IMR-90 (cell line): ENCODE measurements around the gene FNBP1.

Experiments used
- BHLHE40 ChIP-seq: fragments of 150-350 bp; IDR thresholded peaks from 2 replicates; pipeline ENCODE4 v1.6.1; 2016; ENCODE audit warnings: mild to moderate bottlenecking, low read depth, low read length
- CTCF ChIP-seq: conservative IDR thresholded peaks from 2 replicates; pipeline ENCODE4 v1.5.1; 2012; ENCODE audit warnings: mild to moderate bottlenecking, low read depth, low read length, improper control_type of control experiment
- ELK1 ChIP-seq: fragments of 150-350 bp; IDR thresholded peaks from 2 replicates; pipeline ENCODE4 v1.6.1; 2016; ENCODE audit warnings: low read depth, mild to moderate bottlenecking, low read length, moderate library complexity, borderline replicate concordance
- MXI1 ChIP-seq: IDR thresholded peaks from 2 replicates; pipeline ENCODE4 v1.6.1; 2012; ENCODE audit warnings: low read depth, mild to moderate bottlenecking, low read length, moderate library complexity, borderline replicate concordance
- NFE2L2 ChIP-seq: fragments of 150-350 bp; IDR thresholded peaks from 2 replicates; pipeline ENCODE4 v1.6.1; 2016; ENCODE audit warnings: low read depth, mild to moderate bottlenecking, low read length
- POLR2A ChIP-seq: IDR thresholded peaks from 2 replicates; pipeline ENCODE4 v1.6.1; 2012; ENCODE audit warnings: mild to moderate bottlenecking, low read depth, low read length
- RFX5 ChIP-seq: IDR thresholded peaks from 2 replicates; pipeline ENCODE4 v1.8.0; 2012; ENCODE audit warnings: low read depth, mild to moderate bottlenecking, low read length, moderate library complexity
- USF2 ChIP-seq: fragments of 150-350 bp; IDR thresholded peaks from 2 replicates; pipeline ENCODE4 v1.6.1; 2017; ENCODE audit warnings: mild to moderate bottlenecking, antibody characterized with exemption, low read length, low read depth

GRCh38 chr9:129865668-129866320 lies 177.2 kb downstream of the FNBP1 start:
- no peak for TF ChIP-seq POLR2A
- no peak for TF ChIP-seq CTCF
- TF ChIP-seq MXI1, result no peak
- TF ChIP-seq NFE2L2, result no peak
- TF ChIP-seq RFX5, result no peak
- TF ChIP-seq USF2, result no peak
- TF ChIP-seq BHLHE40, result no peak
- no peak for TF ChIP-seq ELK1
